ENCODE data around the gene CACNG3. TPM values are rescaled to one million over a fixed set of nuclear protein-coding genes. Genes with fewer than 3 reads are reported as not detected.

The CACNG3 gene
- total RNA-seq, 1 donor from 2014 or later = not detected

GRCh38 chr16:24367186-24367710 lies 111.1 kb downstream of the CACNG3 start:
- intact Hi-C loops (cut with DNase I) = no loop called here
- no peak for DNase-seq (ENCODE audit: low spot score)

GRCh38 chr16:24372824-24373223 lies 116.7 kb downstream of the CACNG3 start:
- no peak for DNase-seq (ENCODE audit: low spot score)
- intact Hi-C loops (cut with DNase I) = no loop called here

DNA sequence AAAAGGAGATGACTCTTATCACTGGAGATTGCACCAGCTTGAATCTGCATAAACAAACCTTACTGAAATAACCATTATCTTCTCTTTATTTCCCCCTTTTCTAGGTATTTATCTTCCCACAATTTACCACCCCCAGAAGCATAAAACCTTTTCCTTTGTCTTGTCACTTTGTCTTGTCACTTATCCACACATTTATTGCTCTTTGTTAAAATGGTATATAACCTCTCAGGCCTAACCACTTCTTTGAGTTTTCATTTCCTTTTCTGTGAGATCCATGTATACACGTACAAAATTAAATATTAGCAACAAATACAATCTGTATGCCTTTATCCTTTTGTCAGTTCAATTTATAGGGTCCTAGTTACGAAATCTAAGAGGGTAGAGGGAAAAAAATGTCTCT lies 122.9 kb downstream of the CACNG3 start:
- intact Hi-C loops (cut with DNase I) = no loop called here
- DNase-seq (ENCODE audit: low spot score) = no peak

DNA sequence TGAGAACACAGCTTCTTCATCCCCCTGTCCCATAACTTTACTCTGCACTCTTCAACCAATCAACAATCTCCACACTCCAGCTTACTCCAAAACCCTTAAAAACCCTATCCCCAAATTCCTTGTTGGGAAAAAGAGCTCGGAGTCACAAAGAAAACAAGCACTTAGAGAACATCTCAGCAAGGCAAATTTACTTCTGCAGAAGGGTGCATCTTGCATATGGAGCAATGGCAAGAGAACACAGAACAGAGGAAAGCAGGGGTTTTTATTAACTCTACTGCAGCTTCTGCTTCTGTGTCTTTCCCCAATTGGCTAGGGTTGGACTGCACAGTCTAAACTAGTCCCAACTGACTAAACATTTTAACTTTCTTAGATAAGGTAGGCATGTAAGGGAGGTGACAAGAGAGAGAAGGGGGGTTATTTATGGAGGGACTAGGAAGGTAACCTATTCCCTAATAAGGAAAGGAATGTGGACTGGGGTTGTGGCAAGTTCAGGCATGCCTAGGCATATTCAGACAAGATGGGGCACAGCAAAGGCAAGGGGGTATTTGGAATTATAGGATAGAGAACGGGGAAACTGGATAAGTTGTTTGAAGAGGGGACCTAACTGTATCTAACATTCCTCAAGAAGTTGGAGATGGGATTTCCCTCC lies 125.5 kb downstream of the CACNG3 start:
- intact Hi-C loops (cut with DNase I) = no loop called here
- DNase-seq (ENCODE audit: low spot score) = no peak

GRCh38 chr16:24382762-24383407 lies 126.8 kb downstream of the CACNG3 start:
- intact Hi-C loops (cut with DNase I) = no loop called here

GRCh38 chr16:24394341-24394740 lies 138.2 kb downstream of the CACNG3 start:
- DNase-seq (ENCODE audit: low spot score) = no peak
- intact Hi-C loops (cut with DNase I) = no loop called here

More at GRCh38 chr16:24382762-24383407, 126.8 kb downstream of the CACNG3 start:
- DNase-seq (ENCODE audit: low spot score) = no peak

DNA sequence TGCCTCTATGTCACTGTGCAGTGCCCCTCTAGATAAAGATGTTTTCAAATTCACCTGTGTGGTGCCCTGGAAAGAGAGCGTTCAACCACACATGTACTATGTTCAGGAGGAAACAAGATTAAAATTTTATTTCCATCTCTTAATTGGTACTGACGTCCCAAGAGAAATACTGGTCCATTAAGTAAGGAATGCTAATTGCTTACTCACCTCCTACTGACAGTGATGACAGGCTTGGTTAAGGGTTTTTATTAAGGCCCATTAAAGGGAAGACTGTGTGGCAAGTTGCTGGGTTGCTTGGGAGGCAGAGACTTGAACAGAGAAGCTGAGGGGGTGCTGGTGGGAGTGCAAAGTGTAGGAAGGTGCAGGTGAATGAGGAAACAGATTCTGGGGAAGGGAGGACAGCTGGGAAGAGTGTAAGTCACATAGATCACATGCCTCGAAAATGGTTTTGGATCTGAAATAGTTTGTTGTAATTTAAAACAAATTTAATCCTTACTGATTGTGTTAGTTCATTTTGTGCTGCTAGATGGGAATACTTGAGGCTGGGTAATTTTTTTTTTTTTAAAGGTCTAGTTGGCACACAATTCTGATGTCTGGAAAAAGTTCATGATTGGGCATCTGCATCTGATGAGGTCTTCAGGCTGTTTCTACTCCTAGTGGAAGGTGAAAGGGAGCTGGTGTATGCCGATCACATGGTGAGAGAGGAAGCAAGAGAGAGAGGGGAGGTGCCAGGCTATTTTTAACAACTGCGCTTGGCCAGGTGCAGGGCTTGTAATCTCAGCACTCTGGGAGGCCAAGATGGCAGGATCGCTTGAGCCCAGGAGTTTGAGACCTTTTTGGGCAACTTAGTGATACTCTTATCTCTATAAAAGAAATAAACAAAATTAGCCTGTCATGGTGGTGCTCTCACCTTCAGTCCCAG lies 140.5 kb downstream of the CACNG3 start:
- no peak for DNase-seq (ENCODE audit: low spot score)
- intact Hi-C loops (cut with DNase I) = no loop called here

- intact Hi-C loops (cut with DNase I) = no loop called here
- DNase-seq (ENCODE audit: low spot score) = no peak
Observed at GRCh38 chr16:24409045-24409444, 152.9 kb downstream of the CACNG3 start.

Data from cardiac septum (tissue), 1 donor.